HepG2 (cell line): ENCODE results near the gene PLBD2.

Experiments used
- EZH2 ChIP-seq: conservative IDR thresholded peaks from 2 replicates; pipeline ENCODE4 v1.6.1; 2012; ENCODE audit warnings: mild to moderate bottlenecking, low read depth, low read length, moderate library complexity
- HDAC6 ChIP-seq: fragments of 200-600 bp; sonication (generic); IDR thresholded peaks from 2 replicates; pipeline ENCODE4 v1.7.0; 2017; ENCODE audit warnings: mild to moderate bottlenecking, antibody characterized with exemption, low read length, low read depth
- MTERF4 ChIP-seq: sonication (generic); formaldehyde crosslinking; IDR thresholded peaks from 2 replicates; pipeline ENCODE4 v1.8.0; 2023; ENCODE audit warnings: mild to moderate bottlenecking, missing genetic modification reagents
- POLR2A ChIP-seq, 2 experiments: IDR thresholded peaks; 2 replicates each; pipeline ENCODE4 v1.6.1; 2011; ENCODE audit warnings: low read depth in 2 of 2, low read length in 2 of 2, mild to moderate bottlenecking in 1 of 2, moderate library complexity in 1 of 2; ENCODE audit not compliant: insufficient read depth in 1 of 2
- REPIN1 ChIP-seq: sonication (generic); formaldehyde crosslinking; IDR thresholded peaks from 2 replicates; pipeline ENCODE4 v1.8.0; 2022; ENCODE audit warnings: missing genetic modification reagents, low read depth, mild to moderate bottlenecking, borderline replicate concordance
- RFX1 ChIP-seq: fragments of 450-650 bp; IDR thresholded peaks from 2 replicates; pipeline ENCODE4 v1.6.1; 2017
- TIGD3 ChIP-seq: sonication (generic); formaldehyde crosslinking; IDR thresholded peaks from 2 replicates; pipeline ENCODE4 v1.5.1; 2020; ENCODE audit warnings: mild to moderate bottlenecking, missing genetic modification reagents, borderline replicate concordance
- ZNF232 ChIP-seq: sonication (generic); formaldehyde crosslinking; IDR thresholded peaks from 2 replicates; pipeline ENCODE4 v1.4.0; 2020; ENCODE audit warnings: missing genetic modification reagents, borderline replicate concordance
- ZNF660 ChIP-seq: sonication (generic); formaldehyde crosslinking; IDR thresholded peaks from 2 replicates; pipeline ENCODE4 v1.5.1; 2020; ENCODE audit warnings: mild to moderate bottlenecking, low read depth, missing genetic modification reagents, borderline replicate concordance

GRCh38 chr12:113366827-113367226, 8.4 kb downstream of the PLBD2 start:
- TF ChIP-seq POLR2A (IDR thresholded peaks at IDR 0.05; ENCODE audit: insufficient read depth in 1 of 2, low read depth in 2 of 2, low read length in 2 of 2), result no peak
- no peak for TF ChIP-seq TIGD3 (CRISPR knock-in tag)
- no peak for TF ChIP-seq MTERF4 (CRISPR knock-in tag)
- no peak for TF ChIP-seq HDAC6
- no peak for TF ChIP-seq REPIN1 (CRISPR knock-in tag)
- no peak for TF ChIP-seq ZNF660
- no peak for TF ChIP-seq EZH2
- TF ChIP-seq RFX1, result no peak
- TF ChIP-seq ZNF232 (CRISPR knock-in tag), result no peak
